Eye (tissue), 1 donor: ENCODE results near the gene PDGFRB.

Experiments used
- DNase-seq: peaks from one replicate; pipeline ENCODE4 v3.0.0-alpha.2; 2015

Gene PDGFRB

DNA sequence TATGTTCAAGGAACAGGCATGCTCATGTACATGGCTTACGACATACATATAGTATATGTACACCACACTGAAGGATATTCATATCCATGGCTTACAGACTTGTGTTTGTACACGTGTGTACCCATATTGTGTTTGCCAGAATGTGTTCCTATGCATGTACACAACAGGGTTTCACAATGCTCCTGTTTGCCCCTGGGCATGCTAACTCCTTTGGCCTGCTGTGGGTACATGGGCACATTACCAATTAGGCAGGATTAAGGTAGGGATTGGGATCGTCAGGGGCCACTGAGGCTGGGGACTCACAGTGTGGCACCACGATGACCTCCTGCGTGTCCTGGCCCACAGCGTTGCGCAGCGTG is 26.2 kb downstream of the PDGFRB start:
- no peak for DNase-seq

DNA sequence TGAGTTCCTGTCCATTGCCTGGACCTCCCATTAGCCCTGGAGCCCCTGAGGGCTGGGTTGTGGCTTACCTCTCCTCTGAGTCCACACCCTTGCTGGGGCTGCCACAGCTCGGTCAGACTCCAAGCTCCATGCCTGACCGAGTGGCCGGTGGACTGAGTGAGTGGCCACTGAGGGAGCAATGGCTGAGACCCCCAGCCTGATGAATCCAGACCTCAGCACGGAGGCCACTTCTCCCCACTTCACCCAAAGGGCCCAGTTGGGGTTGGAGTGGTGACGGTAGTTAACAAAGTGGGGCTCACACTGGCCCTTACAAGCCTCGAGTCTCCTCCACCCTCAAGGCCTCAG is 28.8 kb downstream of the PDGFRB start:
- DNase-seq, result no peak

DNA sequence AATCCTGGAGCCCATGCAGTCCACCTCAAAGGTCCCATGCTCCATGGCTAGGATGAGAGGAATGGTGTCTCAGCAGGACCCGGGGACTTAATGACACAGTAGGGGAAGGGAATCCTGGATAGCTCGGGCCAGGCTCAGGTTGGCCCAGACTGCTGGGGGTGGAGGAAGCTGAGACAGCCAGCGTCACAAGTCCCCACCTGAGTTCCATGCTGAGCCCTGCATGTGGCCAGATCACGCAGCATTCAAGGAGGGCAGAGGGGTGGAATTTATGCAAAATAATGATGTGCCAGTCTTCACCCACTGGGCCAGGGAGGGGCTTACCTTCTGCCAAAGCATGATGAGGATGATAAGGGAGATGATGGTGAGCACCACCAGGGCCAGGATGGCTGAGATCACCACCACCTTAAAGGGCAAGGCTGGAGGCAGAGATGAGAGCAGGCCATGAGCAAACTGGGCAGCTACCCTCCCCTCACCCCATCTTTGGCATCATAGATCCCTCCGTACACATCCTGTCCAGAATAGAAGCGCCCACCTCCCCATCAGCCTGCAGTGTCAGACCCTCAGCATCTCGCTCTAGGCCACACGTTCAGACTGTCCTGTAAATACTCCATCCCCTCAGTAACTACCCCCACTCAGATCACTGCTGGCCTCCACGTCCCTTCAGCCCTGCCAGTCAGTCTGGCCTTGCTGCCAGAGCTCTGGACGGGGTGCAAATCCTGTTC is 29.3 kb downstream of the PDGFRB start:
- DNase-seq, result no peak

DNA sequence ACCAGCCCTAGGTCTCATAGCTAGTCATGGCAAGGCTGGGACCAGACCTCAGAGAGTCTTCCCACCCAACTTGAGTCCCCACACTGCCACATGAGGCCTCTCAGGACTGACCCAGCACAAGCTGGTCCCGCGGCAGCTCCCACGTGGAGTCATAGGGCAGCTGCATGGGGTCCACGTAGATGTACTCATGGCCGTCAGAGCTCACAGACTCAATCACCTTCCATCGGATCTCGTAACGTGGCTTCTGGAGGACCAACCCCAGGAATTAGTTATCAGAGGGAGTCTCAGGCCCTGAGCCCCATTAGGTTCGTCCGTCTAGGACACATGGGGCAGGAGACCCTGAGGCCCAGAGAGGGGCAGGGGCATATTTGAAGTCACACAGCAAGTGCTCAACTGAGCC is 30.3 kb downstream of the PDGFRB start:
- DNase-seq, result no peak

DNA sequence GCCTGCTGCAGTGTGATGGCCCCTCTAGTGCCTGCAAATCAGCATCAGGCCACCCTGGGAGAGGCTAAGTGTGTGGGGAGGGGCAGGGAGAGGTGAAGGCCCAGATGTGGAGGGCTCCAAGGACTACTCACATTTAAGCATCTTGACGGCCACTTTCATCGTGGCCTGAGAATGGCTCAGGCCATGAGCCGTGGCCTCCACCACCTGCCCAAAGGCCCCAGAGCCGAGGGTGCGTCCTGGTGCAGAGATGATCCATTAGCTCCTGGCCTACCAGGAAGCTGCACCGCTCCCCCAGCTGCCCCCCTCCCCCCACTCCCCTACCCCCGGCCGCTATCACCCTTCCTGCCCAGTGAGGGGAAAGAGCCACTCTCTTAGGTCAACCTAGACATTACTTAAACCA is 31.0 kb downstream of the PDGFRB start:
- no peak for DNase-seq

DNA sequence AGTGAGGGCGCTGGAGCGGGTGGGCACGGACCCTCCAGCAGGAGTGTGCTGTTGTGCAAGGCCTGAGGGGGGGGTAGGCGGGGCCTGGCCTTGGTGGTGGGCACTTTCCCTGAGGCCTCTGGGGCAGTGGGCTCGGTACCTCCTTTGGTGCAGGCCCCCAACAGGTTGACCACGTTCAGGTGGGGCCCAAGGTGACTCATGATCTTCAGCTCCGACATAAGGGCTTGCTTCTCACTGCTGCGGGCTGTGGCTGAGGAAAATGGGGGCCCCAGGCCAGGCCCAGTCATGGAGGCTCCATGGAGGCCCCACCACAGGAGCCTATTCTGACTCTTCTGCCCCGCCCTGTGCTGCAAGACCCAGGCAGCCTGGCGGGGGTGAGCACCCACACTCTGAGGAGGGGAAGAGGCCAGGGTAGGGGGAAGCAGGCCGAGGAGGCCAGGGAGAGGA is 31.5 kb downstream of the PDGFRB start:
- DNase-seq, result no peak

DNA sequence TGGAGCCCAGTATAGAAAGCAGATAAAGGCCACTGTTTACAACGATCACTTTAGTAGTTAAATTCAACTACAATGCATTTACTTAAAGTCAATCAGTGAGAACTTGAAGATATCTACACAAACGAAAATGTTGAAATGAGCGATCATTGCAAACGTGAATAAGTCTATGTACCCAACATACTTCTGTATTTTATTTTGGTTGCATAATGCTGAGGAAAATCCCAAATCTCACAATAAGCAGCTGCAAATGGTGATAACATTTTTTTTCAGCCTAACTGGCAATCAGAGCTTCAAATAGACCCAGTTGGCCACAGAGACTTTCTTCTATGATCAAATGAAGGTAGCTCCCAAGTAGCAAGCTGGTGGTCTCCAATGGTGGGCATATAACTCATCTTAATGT is 32.1 kb downstream of the PDGFRB start:
- no peak for DNase-seq

DNA sequence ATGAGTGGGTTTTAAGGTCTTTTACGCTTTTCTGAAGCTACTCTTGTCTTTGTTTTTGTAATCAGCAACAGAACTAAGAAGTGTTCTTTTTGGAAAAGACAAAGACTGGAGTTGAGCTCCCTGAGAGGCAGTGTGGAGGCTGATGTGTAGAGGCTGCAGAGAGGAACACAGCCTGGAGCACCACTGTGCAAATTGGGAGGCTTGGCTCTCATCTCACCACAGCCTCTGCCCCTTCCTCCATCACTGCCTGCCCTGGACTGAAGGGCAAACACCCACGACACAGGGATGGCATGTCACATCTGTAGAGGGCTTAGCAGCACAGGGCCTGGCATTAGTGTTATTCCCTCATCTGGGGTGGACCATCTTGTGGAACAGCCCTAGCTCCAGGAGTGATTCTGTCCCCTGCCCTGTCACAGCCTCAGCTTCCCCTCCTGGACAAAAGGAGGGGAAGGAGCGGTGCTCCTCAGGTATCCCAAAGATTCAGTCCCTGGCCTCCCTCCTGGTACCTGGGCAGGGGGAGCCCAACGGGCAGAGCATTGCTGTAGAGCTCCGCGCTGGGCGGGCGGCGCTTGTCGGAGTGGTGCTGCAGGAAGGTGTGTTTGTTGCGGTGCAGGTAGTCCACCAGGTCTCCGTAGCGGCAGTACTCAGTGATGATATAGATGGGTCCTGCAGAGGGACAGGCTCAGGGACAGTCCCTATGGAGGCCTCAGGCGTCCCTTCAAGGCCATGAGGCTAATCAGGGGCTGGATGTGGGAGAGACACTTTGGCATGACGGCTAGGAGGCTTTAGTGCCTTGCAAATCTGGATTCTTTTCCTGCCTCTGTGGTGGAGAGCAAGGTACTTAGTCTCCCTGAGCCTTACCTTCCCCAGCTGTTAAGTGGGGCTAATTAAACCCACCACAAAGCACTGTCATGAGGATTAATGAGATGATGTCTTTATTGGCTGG is 32.8 kb downstream of the PDGFRB start:
- no peak for DNase-seq

DNA sequence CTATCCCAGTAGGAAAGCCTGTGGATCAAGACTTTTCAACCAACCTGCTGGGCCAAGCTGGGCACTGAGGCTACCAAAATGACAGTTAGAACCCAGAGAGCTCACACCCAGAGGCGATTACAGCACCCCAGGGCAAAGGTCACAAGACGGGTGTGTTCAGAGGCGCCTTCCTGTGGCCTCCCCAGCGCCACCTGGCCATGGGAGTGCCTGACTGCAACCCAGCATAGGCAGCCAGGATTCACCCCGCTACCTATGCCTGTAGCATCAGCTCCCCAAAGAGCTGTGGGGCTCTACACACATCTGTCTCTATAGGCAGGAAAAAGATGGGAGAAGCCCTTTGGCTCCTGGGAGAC is 33.5 kb downstream of the PDGFRB start:
- no peak for DNase-seq

DNA sequence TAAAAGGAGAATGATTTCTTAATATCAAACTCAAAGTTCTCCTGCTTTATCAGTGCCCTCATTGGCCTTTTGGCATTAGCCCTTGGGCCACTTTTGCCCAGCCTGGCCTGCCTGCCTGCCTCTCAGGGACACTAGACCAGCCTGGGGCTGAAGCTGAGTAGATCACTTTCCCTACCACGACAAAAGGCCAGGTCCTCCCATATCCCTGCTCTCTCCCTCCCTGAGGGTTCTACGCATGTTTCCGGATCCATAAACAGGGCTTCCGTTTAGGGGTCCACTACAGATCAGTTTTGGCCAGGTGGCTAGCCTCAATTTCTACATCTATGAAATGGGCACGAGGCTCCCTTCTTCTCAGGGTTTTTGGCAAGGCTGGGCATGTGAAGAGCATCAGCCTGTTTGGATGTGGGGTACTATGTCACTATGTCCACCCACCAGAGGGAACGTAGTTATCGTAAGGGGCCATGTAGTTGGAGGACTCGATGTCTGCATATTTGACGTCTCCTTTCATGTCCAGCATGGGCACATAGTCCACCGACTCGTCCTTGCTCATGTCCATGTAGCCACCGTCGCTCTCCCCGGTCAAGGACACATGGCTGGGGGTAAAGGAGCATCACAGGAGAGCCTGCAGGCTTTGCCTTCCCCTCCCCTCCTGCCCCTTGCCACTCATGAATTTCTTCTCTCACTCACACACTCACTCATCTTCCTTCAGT is 34.0 kb downstream of the PDGFRB start:
- no peak for DNase-seq

DNA sequence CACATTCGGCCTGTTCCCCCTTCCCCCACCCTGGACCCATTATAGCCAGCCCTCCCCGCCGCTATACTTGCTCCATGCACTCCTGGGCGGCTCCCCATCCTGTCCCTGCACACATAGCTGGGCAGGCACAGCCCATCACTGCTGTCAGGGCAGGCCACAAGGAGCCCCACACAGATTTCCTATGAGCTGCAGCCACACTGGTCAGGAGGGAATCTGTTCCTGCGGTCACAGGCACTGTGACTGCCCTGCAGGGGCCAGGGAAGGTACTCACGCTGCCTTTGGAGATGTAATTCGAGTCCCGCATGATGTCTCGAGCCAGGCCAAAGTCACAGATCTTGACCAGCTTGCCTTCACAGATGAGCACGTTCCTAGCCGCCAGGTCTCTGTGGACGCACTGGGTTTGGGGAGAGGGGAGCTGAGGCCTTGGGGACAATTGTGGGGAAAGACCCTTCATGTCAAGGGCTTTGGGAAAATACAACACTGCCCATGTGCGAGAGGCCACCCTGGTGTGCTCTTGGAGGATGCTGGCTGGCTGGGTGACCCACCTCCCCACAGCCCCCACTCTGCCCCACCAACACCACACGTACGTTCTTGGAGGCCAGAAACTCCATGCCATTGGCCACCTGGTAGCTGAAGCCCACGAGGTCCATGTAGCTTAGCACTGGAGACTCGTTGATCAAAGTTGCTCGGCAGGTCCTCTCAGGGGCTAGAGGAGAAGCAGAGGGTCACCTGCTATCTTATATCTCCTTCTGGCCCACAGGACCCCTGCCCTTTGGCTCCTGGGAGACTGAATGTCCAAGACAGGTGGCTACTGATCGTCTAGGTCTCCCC is 34.8 kb downstream of the PDGFRB start:
- DNase-seq, result no peak

DNA sequence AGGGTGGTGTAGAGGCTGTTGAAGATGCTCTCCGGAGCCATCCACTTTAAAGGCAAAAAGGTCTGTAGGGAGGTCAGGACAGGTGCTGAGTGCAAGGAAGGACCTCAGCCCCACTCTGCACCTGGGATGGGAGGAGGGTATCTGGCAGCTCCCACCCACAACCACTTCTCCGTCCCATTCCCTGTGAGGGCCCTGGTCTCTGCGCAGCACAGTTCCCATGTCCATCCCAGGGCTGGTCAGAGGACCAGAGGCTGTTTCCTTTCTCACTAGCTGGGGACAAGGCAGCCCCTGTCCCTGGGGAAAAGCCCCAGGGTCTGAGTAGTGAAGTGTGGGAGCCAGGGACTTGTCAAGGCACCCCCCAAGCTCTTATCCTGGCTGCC is 35.6 kb downstream of the PDGFRB start:
- DNase-seq, result no peak

DNA sequence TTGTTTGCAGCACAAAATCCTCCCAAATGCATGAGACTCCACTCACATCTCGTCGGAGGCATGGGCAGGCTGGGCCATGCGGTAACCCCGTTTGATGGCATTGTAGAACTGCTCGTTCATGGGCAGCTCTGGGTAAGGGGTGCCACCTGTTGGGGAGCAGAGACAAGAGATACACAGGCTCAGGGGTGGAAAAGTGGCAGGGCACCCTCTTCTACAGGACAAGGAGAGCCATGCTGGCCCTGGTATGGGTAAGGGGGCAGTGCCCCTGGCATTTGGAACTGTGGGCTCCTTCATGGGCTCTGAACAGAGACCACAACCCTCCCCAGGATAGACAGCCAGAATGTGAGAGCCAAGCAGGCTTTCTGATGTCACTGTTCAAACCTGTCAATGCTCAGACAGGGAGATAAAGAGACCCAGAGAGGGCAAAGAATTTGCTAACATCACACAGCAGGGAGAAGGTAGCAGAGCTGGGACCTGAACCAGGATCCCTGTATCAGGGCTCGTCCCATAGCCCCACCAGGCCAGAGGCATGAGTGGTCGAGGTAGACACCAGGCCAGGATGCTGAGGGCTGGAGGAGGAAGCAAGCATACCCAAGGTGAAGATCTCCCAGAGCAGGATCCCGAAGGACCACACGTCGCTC is 36.1 kb downstream of the PDGFRB start:
- no peak for DNase-seq

DNA sequence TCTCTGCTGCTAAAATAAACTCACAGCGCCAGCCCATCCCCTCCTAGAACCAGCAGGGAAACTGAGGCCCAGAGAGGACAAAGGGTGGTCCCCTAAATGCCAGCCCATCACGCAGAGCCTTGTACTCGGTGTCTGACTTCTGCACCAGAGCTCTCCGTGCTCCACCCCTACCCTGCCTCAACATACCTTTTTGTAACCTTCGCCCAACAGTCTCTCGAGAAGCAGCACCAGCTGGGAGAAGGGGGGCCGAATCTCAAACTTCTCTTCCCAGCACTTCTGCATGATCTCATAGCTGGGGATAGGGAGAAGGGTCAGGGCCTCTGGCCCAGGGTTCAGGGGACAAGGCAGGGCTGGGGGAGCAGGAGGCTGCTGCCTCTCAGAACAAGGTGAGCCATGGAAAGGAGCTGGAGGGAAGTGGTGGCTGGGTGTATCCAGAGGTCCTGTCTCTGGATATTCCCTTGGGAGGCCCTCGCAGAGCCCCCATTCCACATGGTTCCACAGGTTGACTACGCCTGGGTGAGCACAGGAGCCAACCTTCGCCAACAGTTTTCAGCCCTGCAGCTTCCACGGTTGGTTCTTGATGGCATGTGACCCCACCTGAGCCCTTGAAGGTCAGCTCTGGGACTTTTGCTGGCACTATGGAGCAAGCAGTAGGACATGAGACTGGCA is 37.0 kb downstream of the PDGFRB start:
- DNase-seq, result no peak

DNA sequence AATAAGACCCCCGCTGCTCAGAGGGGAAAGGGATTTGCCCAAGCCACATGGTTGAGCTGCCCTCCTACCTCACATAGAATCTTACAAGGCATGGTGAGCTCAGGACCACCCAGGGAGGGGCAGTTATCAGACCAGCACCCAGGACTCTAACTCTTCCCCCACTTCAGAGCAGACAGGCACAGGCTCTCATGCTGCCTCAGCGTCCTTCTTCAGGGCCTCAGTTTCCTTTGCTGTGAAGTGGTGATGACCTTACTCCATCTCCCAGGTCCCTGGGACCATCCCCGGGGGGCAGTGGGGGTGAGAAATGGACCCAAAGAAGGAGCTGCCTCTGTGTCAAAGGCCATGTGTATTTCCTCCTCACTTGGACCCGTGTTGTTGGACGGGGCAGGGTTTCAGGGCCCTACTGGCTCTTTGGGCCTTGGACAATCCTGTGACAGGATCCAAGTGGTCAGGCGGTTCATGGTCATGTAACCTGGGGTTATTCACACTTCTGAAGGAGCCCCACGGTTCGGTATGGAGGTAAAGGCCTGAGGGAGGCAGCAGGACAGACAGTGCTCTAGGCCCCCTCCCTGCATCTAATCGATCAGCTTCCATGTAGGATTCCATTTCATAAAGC is 37.6 kb downstream of the PDGFRB start:
- no peak for DNase-seq

DNA sequence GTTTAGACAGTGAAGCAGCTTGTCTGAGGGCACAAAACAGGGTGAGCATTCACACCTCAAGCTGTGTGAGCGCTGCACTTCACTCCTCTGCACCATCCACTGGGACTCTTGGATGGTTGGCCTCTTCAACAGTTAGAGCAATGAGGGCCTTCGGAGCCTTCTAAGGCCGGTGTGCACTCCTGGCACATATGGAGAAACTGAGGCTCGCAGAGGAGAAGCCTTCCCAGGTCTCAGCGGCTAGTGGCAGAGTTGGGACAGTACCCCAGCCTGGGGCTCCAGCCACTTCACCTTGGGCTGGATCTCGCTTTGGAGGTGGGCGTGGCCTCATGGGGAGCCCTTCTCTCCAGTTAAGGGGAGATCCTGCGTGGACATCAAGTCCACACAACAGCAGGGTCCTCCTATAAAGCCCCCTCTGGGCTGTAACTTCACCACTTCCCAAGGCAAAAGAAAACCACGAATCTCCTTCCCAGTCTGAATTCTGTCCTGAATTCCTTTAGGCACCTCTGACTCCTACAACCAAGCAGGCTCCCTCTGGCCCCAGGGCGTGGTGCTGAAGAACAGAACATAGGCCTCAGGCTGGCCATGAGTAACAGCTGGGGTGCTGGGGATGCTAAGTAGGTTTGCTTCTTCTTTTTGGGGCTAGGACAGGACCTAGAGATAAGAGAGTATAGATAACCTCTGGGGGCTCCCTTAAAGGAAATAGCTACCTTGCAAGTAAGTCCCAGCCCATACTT is 38.8 kb downstream of the PDGFRB start:
- no peak for DNase-seq

DNA sequence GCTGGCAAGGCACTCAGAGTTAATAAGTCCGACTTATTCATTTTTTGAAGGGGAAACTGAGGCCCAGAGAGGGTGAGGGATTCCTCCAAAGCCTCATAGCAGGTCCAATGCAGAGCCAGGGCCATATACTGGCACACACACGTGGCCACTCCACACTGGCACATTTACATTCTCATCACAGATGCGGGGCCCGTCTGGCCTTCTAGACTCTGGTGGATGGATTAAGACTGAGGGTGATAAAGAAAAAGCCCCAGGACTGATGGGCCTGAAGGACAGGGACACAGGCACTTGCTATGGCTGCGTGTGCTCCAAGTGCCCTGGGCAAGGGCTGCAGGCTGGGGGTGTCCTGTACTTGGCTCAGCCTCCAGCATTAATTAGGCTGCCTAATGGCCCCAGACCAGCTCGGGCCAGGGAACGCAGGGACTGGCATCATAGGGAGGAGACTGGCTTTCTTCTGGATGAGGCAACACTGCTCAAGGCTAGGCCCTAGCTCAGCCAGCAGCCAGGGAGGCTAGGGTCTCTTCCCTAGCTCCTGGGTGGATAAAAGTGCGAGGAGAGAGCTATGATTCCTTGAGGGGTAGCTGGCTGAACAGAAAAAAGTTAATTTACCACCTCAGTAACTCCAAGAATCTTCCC is 40.8 kb downstream of the PDGFRB start:
- no peak for DNase-seq

DNA sequence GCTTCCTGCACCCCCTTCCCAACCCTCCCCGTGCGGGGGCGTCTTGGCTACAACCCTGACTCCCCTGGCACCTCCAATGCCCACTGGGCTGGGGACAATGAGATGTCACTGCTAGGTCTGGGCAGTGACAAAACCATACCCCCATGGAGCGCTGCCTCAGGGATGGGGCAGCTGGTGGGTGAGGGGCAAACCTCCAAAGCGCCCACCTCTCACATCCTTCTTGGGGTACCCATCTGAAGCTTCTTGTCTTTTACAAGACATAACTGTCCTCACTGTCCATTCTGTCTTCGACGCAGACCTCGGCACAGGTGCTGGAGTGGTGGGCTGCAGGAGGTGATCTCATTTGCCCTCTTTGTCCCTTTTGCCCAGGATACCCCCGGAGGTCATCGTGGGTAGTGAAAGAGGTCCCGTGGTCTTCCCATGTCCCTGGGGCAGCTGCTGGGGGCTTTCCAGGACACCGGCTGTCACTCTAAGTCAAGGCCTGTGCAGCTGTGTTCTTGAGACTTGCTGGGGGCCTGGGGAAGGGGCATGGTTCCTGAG is 41.5 kb downstream of the PDGFRB start:
- DNase-seq, result no peak

DNA sequence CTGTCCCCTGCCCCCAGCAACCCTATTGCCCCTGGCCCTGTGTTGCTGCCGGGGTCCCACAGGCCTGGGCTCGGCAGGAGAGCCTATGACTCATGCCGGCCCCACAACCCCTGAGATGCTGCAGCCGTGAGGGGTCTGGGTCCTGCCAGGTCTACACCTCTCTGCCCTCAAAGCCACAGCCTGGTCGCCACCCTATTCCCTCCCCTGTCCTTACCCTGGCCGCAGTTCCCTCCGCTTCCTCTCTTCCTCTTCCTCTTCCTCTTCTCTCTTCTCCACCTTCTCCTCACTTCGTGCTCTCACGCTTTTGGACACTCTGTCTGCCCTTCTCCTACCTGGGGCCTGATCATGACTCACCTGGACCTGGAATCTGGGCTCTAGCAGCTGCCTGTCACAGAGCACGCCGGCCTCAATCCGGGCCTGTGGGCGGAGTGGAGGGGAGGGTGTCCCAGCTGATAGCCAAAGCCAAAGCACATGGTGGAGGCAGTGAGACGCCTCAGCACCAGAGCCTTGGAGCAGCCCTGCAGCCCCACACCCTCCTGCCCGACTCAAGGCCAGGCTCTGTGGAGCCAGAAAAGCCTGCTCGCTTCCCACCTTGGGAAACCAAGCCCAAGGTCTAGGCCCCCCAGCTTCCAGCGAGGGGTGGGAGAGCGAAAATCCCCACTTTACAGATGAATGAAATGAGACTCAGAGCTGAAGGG is 42.4 kb downstream of the PDGFRB start:
- no peak for DNase-seq
